HG03378 (cell line): ENCODE results near the gene SEPHS2.
"Not testable (repeated sequence)": the region's sequence is repeated elsewhere in the genome, so short reads cannot be mapped to it uniquely, and the experiment has no call there.

ENCODE experiments used
- ATAC-seq: cut with Tn5 transposase; IDR thresholded peaks from one replicate; pipeline ENCODE4 v1.9.1; 2021; ENCODE audit warnings: mild to moderate bottlenecking, moderate library complexity; ENCODE audit not compliant: unreplicated experiment

The SEPHS2 gene

DNA sequence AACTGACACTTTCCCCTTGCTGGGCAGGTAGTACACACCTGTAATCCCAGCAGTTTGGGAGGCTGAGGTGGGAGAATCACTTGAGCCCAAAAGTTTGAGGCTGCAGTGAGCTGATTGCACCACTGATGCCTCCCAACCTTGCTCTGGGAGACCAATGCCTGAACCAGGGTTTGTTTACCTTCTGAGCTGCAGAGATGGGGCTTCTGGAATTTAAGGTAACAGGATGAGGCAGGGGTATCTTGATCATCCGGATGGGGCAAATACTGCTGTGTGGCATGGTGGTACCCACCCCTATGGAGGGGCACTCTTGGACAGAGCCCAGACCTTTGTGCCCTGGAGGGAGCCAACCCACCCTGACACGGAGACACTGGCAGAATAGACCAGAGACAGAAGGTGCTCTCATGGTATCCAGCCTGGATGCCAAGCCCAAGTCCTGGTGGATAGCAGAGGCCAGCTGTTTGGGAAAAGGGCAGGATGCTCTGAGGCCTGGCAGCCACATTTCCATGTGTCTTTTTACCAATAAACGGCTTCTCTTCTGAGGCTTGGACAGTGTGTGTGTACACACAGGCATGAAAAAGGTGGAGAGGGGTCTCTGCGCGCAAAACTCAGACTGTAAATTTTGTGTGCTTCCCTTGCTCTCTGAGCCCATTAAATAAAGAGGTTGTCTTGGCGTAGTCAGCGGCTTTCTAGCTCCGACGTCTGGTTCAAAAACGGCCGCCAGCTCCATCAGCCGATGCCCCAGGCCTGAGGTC is 46.1 kb downstream of the SEPHS2 start:
- no peak for ATAC-seq

- no peak for ATAC-seq
Measured at GRCh38 chr16:30398661-30399434, 46.8 kb downstream of the SEPHS2 start.

DNA sequence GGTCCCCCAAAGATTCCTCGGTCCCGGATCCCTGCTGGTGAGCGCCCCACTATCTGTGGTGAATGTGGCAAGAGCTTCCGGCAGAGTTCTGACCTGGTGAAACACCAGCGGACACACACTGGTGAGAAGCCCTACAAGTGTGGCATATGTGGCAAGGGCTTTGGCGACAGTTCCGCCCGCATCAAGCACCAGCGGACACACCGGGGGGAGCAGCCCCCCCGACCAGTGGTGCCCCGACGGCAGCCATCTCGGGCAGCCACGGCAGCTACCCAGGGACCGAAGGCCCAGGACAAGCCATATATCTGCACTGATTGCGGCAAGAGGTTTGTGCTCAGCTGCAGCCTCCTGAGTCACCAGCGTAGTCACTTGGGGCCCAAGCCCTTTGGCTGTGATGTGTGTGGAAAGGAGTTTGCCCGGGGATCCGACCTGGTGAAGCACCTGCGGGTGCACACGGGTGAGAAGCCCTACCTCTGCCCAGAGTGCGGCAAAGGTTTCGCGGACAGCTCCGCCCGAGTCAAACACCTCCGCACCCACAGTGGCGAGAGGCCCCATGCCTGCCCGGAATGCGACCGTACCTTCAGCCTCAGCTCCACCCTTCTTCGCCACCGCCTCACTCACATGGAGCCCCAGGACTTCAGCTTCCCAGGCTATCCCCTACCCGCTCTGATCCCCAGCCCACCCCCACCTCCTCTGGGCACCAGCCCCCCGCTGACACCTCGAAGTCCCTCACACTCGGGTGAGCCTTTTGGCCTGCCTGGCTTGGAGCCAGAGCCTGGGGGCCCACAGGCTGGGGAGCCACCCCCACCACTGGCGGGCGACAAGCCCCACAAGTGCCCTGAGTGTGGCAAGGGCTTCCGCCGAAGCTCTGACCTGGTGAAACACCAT is 47.7 kb downstream of the SEPHS2 start:
- no peak for ATAC-seq

DNA sequence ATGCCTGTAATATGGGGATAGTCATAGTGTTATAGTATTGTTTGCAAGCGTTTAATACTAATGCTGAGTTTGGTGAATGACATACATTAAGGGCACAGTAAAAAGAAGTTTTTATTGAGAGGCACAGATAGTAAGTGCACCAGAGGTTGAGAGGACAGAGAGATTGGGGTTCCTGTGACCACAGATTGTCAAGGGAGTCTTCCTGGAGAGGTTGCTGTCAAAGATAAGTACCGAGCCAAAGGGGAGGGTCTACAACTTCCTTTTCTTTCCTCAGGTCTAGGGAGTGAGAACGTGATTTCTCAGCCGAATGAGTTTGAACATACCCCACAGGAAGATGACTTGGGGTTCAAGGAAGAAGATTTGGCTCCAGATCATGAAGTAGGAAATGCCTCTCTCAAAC is 48.6 kb downstream of the SEPHS2 start:
- no peak for ATAC-seq

GRCh38 chr16:30396627-30397026 is 49.0 kb downstream of the SEPHS2 start:
- not testable (repeated sequence) for ATAC-seq

- ATAC-seq = no peak
Measured at GRCh38 chr16:30395992-30396585, 49.6 kb downstream of the SEPHS2 start.

DNA sequence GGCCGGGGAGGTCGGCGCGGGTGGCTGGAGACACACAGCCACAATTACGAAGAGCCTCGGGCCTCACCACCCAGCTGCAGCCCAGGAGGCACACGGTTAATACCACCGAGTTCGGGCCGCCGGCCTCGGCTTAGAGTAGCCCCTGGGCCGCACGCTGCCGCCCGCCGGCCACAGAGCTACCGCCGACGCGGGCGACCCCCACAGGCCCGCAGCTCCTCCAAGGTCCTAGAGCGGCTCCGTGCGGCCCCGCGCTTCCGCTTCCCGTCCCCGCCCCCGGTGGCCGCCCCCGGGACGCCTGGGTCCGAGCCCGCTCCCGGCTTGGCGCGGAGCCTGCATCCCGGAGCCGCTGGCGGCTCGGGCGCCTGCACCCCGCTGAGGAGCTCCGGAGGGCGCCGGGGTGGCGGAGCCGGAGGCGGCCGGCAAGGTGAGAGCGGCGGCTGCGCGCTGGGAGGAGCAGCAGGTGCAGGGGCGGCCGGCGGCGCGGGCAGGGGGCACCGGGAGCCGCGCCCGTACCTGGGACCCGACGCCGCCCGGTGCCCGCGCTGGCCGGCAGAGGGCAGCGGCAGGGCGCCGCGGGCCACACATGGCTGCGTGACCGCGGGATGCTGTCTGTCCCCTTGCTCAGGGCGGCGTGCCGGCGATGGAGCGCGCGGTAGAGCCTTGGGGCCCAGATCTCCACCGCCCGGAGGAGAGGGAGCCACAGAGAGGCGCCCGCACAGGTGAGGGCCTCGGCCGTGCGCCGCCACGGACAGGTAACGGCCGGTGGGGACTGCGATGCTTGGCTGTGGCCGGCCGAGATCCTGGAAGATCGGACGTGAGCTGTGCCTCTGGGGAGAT is 50.3 kb downstream of the SEPHS2 start, which contains the start of gene ZNF48:
ZNF48 (plus strand) TSS at position 266 of the 837 bp plus-strand sequence; CDS start at position 641, 375 bp downstream.
- ATAC-seq = no peak

GRCh38 chr16:30394592-30395154 is 51.0 kb downstream of the SEPHS2 start:
- no peak for ATAC-seq
